Measurements from ENCODE around the gene PSMG4.

PSMG4 gene

GRCh38 chr6:3316818-3317217 is 58.1 kb downstream of the PSMG4 start:
- no peak overlapping the region for H3K27ac ChIP-seq
- no peak overlapping the region for H3K4me3 ChIP-seq

Data from skin epidermis (tissue), 12 donors.